MM.1S (cell line): ENCODE data around the gene FITM2.

ENCODE experiments used
- DNase-seq: peaks from one replicate; pipeline ENCODE4 v3.0.0-alpha.2; 2015
- H2AFZ ChIP-seq: fragments of 300-600 bp; sonication (generic); 2 replicates; pipeline ENCODE4 v1.6.0; 2016; ENCODE audit warnings: antibody characterized with exemption, low read length
- H3F3A ChIP-seq: fragments of 300-600 bp; sonication (generic); 2 replicates; pipeline ENCODE4 v1.6.1; 2016; ENCODE audit warnings: mild to moderate bottlenecking, antibody characterized with exemption, low read length, moderate library complexity, mixed read lengths; ENCODE audit not compliant: insufficient read depth
- H3K27ac ChIP-seq: fragments of 300-600 bp; sonication (generic); 2 replicates; pipeline ENCODE4 v1.5.1; 2016; ENCODE audit warnings: mild to moderate bottlenecking, low read length
- H3K27me3 ChIP-seq: fragments of 300-600 bp; sonication (generic); replicated peaks from 2 replicates; pipeline ENCODE4 v1.6.0; 2016; ENCODE audit warnings: low read length; ENCODE audit not compliant: insufficient read depth
- H3K36me3 ChIP-seq: fragments of 300-600 bp; sonication (generic); replicated peaks from 2 replicates; pipeline ENCODE4 v1.6.1; 2016; ENCODE audit warnings: mild to moderate bottlenecking, low read length, mixed read lengths; ENCODE audit not compliant: insufficient read depth
- H3K4me1 ChIP-seq: fragments of 300-600 bp; sonication (generic); 2 replicates; pipeline ENCODE4 v1.6.1; 2016; ENCODE audit warnings: low read length, mixed read lengths
- H3K4me2 ChIP-seq: fragments of 300-600 bp; sonication (generic); 2 replicates; pipeline ENCODE4 v1.6.0; 2016; ENCODE audit warnings: low read depth, low read length
- H3K4me3 ChIP-seq: fragments of 300-600 bp; sonication (generic); 2 replicates; pipeline ENCODE4 v1.5.1; 2016; ENCODE audit warnings: low read length, mixed read lengths
- H3K79me2 ChIP-seq: fragments of 300-600 bp; sonication (generic); 2 replicates; pipeline ENCODE4 v1.6.1; 2016; ENCODE audit warnings: mixed run types, low read length, mixed read lengths
- H3K9ac ChIP-seq: fragments of 300-600 bp; sonication (generic); 2 replicates; pipeline ENCODE4 v1.6.1; 2016; ENCODE audit warnings: low read length, mixed read lengths
- H3K9me2 ChIP-seq: fragments of 300-600 bp; sonication (generic); replicated peaks from 2 replicates; pipeline ENCODE4 v1.6.1; 2016; ENCODE audit warnings: mild to moderate bottlenecking, low read length, mixed read lengths; ENCODE audit not compliant: insufficient read depth
- H3K9me3 ChIP-seq: fragments of 300-600 bp; sonication (generic); replicated peaks from 2 replicates; pipeline ENCODE4 v1.6.1; 2016; ENCODE audit warnings: mild to moderate bottlenecking, low read length, mixed read lengths; ENCODE audit not compliant: insufficient read depth
- H4K20me1 ChIP-seq: fragments of 300-600 bp; sonication (generic); 2 replicates; pipeline ENCODE4 v1.6.1; 2016; ENCODE audit warnings: mild to moderate bottlenecking, low read length, moderate library complexity, mixed read lengths; ENCODE audit not compliant: insufficient read depth
- CTCF ChIP-seq: fragments of 300-600 bp; sonication (generic); IDR thresholded peaks from 2 replicates; pipeline ENCODE4 v1.5.1; 2016; ENCODE audit warnings: antibody characterized with exemption, low read length, mixed read lengths
- EZH2 ChIP-seq: fragments of 300-600 bp; sonication (generic); optimal IDR thresholded peaks from 2 replicates; pipeline ENCODE3; 2017; ENCODE audit warnings: low read depth, mild to moderate bottlenecking, antibody characterized with exemption, low read length, mixed read lengths
- EZH2phosphoT487 ChIP-seq: fragments of 300-600 bp; sonication (generic); IDR thresholded peaks from 2 replicates; pipeline ENCODE4 v1.6.1; 2018; ENCODE audit warnings: antibody characterized with exemption, low read length

The FITM2 gene

GRCh38 chr20:44310664-44311639 lies at the start of gene FITM2:
FITM2 (minus strand) TSS chr20:44311202; CDS start chr20:44311148, 54 bp downstream.
- Histone ChIP-seq H3F3A (no peaks in the 10 kb centered on the region), H4K20me1 (no peaks in the 10 kb centered on the region), H3K27me3 (no peaks in the 10 kb centered on the region), H3K4me3 (peak within 1 kb of the TSS; percentile 100), H2AFZ (peak within 1 kb of the TSS; percentile 93), H3K9me3 (no peaks in the 10 kb centered on the region), H3K9ac (peak within 1 kb of the TSS; percentile 85), H3K79me2 (peaks cover 26% of the 10 kb centered on the region), H3K27ac (peak within 1 kb of the TSS; percentile 36; the same call in 1 of the 2 replicates), H3K4me1 (no peaks in the 10 kb centered on the region), H3K4me2 (peak within 1 kb of the TSS; percentile 97), H3K36me3 (no peaks in the 10 kb centered on the region), H3K9me2 (no peaks in the 10 kb centered on the region)
- DNase-seq, result peak; percentile 97
- TF ChIP-seq EZH2 (no peak), CTCF (peak; percentile 93), EZH2phosphoT487 (no peak)

GRCh38 chr20:44360221-44360620 lies 49.2 kb upstream of the FITM2 start:
- H3K9ac ChIP-seq, result no peak overlapping the region
- H3K4me2 ChIP-seq, result no peak overlapping the region
- TF ChIP-seq EZH2phosphoT487, result no peak
- no peak for TF ChIP-seq CTCF
- no peak for TF ChIP-seq EZH2
- no peaks in the 10 kb centered on the region for H3K9me2 ChIP-seq
- DNase-seq, result no peak
- H3K27ac ChIP-seq, result no peak overlapping the region
- no peak overlapping the region for H3K4me3 ChIP-seq
- H3F3A ChIP-seq, result no peaks in the 10 kb centered on the region
- no peaks in the 10 kb centered on the region for H3K9me3 ChIP-seq
- H3K36me3 ChIP-seq, result no peaks in the 10 kb centered on the region
- H3K4me1 ChIP-seq, result peaks cover 2% of the 10 kb centered on the region
- no peaks in the 10 kb centered on the region for H3K79me2 ChIP-seq
- no peaks in the 10 kb centered on the region for H4K20me1 ChIP-seq
- no peak overlapping the region for H2AFZ ChIP-seq
- no peaks in the 10 kb centered on the region for H3K27me3 ChIP-seq

- H3K27me3 ChIP-seq, result no peaks in the 10 kb centered on the region
- TF ChIP-seq EZH2 (no peak), CTCF (no peak), EZH2phosphoT487 (no peak)
- H3F3A ChIP-seq, result peaks cover 8% of the 10 kb centered on the region
- no peaks in the 10 kb centered on the region for H3K79me2 ChIP-seq
- H2AFZ ChIP-seq, result no peak overlapping the region
- H3K4me1 ChIP-seq, result peaks cover 12% of the 10 kb centered on the region
- H3K27ac ChIP-seq, result no peak overlapping the region
- no peak overlapping the region for H3K4me2 ChIP-seq
- DNase-seq, result no peak
- no peaks in the 10 kb centered on the region for H3K9me2 ChIP-seq
- no peak overlapping the region for H3K9ac ChIP-seq
- H4K20me1 ChIP-seq, result no peaks in the 10 kb centered on the region
- no peaks in the 10 kb centered on the region for H3K9me3 ChIP-seq
- no peak overlapping the region for H3K4me3 ChIP-seq
- H3K36me3 ChIP-seq, result no peaks in the 10 kb centered on the region
Observed at GRCh38 chr20:44358776-44359175, 47.8 kb upstream of the FITM2 start.
